Osteoblast (primary cell): Measurements from ENCODE around the gene NELFB. TPM values are rescaled to one million over a fixed set of nuclear protein-coding genes. Genes with fewer than 3 reads are reported as not detected.

Experiments used
- DNase-seq: peaks from one replicate; pipeline ENCODE4 v3.0.0; 2011; ENCODE audit warnings: low spot score, mixed read lengths; ENCODE audit not compliant: insufficient read length; ENCODE audit errors: missing footprints
- H2AFZ ChIP-seq: 2 replicates; pipeline ENCODE4 v1.6.0; 2011; ENCODE audit warnings: mild to moderate bottlenecking, low read length
- H3K27ac ChIP-seq: 2 replicates; pipeline ENCODE4 v1.5.1; 2011; ENCODE audit warnings: mild to moderate bottlenecking, low read depth, low read length, moderate library complexity
- H3K27me3 ChIP-seq: 2 replicates; pipeline ENCODE4 v1.6.0; 2012; ENCODE audit warnings: mild to moderate bottlenecking, control low read depth, inconsistent platforms, low read length, moderate library complexity; ENCODE audit not compliant: insufficient read depth
- H3K36me3 ChIP-seq: 2 replicates; pipeline ENCODE4 v1.5.1; 2011; ENCODE audit warnings: mild to moderate bottlenecking, low read length, control low read depth, moderate library complexity; ENCODE audit not compliant: insufficient read depth
- H3K4me1 ChIP-seq: 2 replicates; pipeline ENCODE4 v1.5.1; 2011; ENCODE audit warnings: mild to moderate bottlenecking, low read length, control low read depth, moderate library complexity; ENCODE audit not compliant: insufficient read depth
- H3K4me2 ChIP-seq: 2 replicates; pipeline ENCODE4 v1.6.0; 2011; ENCODE audit warnings: mild to moderate bottlenecking, low read length; ENCODE audit not compliant: insufficient read depth
- H3K4me3 ChIP-seq: fragments of 200-600 bp; sonication (generic); 3 replicates; pipeline ENCODE4 v1.5.1; 2012; ENCODE audit warnings: mild to moderate bottlenecking, low read length, inconsistent platforms; ENCODE audit not compliant: insufficient read depth
- H3K79me2 ChIP-seq: 2 replicates; pipeline ENCODE4 v1.6.0; 2012; ENCODE audit warnings: mild to moderate bottlenecking, low read length, control low read depth, inconsistent platforms; ENCODE audit not compliant: insufficient read depth
- H3K9me3 ChIP-seq: 2 replicates; pipeline ENCODE4 v1.5.1; 2011; ENCODE audit warnings: low read depth, low read length, control low read depth
- H4K20me1 ChIP-seq: 2 replicates; pipeline ENCODE4 v1.6.0; 2012; ENCODE audit warnings: mild to moderate bottlenecking, low read length, control low read depth; ENCODE audit not compliant: insufficient read depth
- CTCF ChIP-seq: IDR thresholded peaks from 2 replicates; pipeline ENCODE4 v1.5.1; 2011; ENCODE audit warnings: mild to moderate bottlenecking, low read depth, low read length, moderate library complexity; ENCODE audit errors: extremely low read depth
- total RNA-seq: library from RNA; depleted of rRNA; stranded (reverse); fragments of >200 nt; gene quantifications from 2 replicates; pipeline ENCODE4 v1.2.3, GENCODE V29; 2012

NELFB gene
- total RNA-seq, 1 donor = 47.4 TPM

- Histone ChIP-seq H2AFZ (no peak within 1 kb of the TSS), H3K79me2 (no peaks in the 10 kb centered on the region), H3K27ac (no peak within 1 kb of the TSS), H3K4me1 (peaks cover 9% of the 10 kb centered on the region), H3K36me3 (no peaks in the 10 kb centered on the region), H3K27me3 (no peaks in the 10 kb centered on the region), H3K9me3 (no peaks in the 10 kb centered on the region), H4K20me1 (no peaks in the 10 kb centered on the region), H3K4me2 (no peak within 1 kb of the TSS), H3K4me3 (no peak within 1 kb of the TSS)
- peak; percentile 84 for TF ChIP-seq CTCF
- DNase-seq = peak; percentile 99
These were observed 27.9 kb upstream of the NELFB start, which contains the start of gene RNF224 for GRCh38 chr9:137227054-137227852. RNF224 (plus strand) TSS chr9:137227502; CDS start chr9:137228336, 834 bp downstream.

- H3K9me3 ChIP-seq = no peaks in the 10 kb centered on the region
- TF ChIP-seq CTCF = no peak
- H4K20me1 ChIP-seq = no peaks in the 10 kb centered on the region
- H3K4me3 ChIP-seq = no peak overlapping the region
- no peak overlapping the region for H2AFZ ChIP-seq
- no peak overlapping the region for H3K27ac ChIP-seq
- no peaks in the 10 kb centered on the region for H3K36me3 ChIP-seq
- no peak overlapping the region for H3K4me2 ChIP-seq
- no peaks in the 10 kb centered on the region for H3K27me3 ChIP-seq
- DNase-seq = no peak
- no peaks in the 10 kb centered on the region for H3K79me2 ChIP-seq
- H3K4me1 ChIP-seq = peaks cover 5% of the 10 kb centered on the region
These were observed 27.1 kb upstream of the NELFB start for GRCh38 chr9:137227853-137228505.

GRCh38 chr9:137228506-137228967, 26.6 kb upstream of the NELFB start:
- TF ChIP-seq CTCF = no peak
- H3K79me2 ChIP-seq = no peaks in the 10 kb centered on the region

More at GRCh38 chr9:137228506-137228967, 26.6 kb upstream of the NELFB start:
- H3K4me3 ChIP-seq = no peak overlapping the region
- H2AFZ ChIP-seq = no peak overlapping the region
- no peaks in the 10 kb centered on the region for H4K20me1 ChIP-seq
- no peak for DNase-seq
- no peaks in the 10 kb centered on the region for H3K36me3 ChIP-seq
- H3K4me2 ChIP-seq = no peak overlapping the region
- H3K27me3 ChIP-seq = no peaks in the 10 kb centered on the region
- H3K9me3 ChIP-seq = no peaks in the 10 kb centered on the region
- peaks cover 4% of the 10 kb centered on the region for H3K4me1 ChIP-seq
- no peak overlapping the region for H3K27ac ChIP-seq
